ENCODE measurements around the gene PACS1. TPM values are rescaled to one million over a fixed set of nuclear protein-coding genes. Genes with fewer than 3 reads are reported as not detected.

Gene PACS1
- total and polyA plus RNA-seq, 8 donors, result 14.7 to 269 (median 51.0) TPM

- Histone ChIP-seq H3K4me3 (no peak overlapping the region), H3K27ac (no peak overlapping the region), H3K4me1 (peaks cover 25 to 54% (median 37%) of the 10 kb centered on the region in 4 donors), H3K27me3 (no peaks in the 10 kb centered on the region), H3K9me3 (no peaks in the 10 kb centered on the region), H3K36me3 (peaks cover 10 to 32% (median 24%) of the 10 kb centered on the region in 4 donors)
- no peak for DNase-seq
- WGBS, 5 donors, result 91 to 98% (median 94%) methylated on average over 16 of the region's 16 CpGs
- no peak for TF ChIP-seq EP300 (IDR thresholded peaks at IDR 0.05)
- no peak for TF ChIP-seq POLR2A (IDR thresholded peaks at IDR 0.05)
- TF ChIP-seq CTCF (IDR thresholded peaks at IDR 0.05), result no peak
- TF ChIP-seq POLR2AphosphoS5 (IDR thresholded peaks at IDR 0.05), result no peak
- intact Hi-C loops (cut with DNase I; ENCODE audit: low total_unique reads), result no loop called here
Measured at GRCh38 chr11:66284526-66285078, 214.5 kb downstream of the PACS1 start.

DNA sequence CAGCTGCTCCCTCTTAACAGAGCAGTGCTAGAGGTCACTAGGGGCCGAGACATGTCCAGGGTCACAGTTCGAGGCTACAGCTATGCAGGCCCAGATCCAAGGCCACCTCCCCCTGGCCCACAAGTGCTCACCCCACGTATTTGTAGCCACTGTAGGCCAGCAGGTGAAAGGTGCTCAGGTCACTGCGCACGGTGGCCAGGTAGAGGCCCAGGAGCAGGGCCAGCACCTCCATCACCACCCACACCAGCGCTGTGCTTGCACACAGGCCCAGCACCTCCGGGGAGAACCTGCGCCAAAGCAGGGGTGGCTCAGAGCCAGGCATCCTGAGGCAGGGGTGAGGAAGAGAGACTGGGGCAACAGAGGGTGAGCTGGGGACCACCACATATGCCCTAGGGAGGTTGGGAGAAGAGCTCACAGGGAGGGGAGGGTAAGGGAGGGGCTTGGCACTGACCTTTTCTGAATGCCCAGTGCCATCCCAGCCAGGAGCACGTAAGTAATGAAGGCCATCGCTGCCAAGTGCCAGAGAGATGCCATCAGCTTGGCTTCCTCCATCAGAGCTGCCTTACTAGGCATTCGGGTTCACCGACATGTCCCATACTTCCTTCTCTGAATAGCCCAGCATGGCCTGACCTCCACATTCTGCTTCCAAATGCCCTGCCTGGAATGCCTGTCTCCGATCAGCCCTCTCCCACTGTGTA is 215.3 kb downstream of the PACS1 start:
- Histone ChIP-seq H3K4me3 (no peak overlapping the region), H3K9me3 (no peaks in the 10 kb centered on the region), H3K36me3 (peaks cover 10 to 32% (median 24%) of the 10 kb centered on the region in 4 donors), H3K4me1 (peaks cover 30 to 62% (median 44%) of the 10 kb centered on the region in 4 donors), H3K27me3 (no peaks in the 10 kb centered on the region), H3K27ac (no peak overlapping the region)
- WGBS, 5 donors, result 76 to 90% (median 82%) methylated on average over 13 of the region's 13 CpGs
- intact Hi-C loops (cut with DNase I; ENCODE audit: low total_unique reads), result no loop called here
- TF ChIP-seq POLR2AphosphoS5 (IDR thresholded peaks at IDR 0.05) (no peak), CTCF (IDR thresholded peaks at IDR 0.05) (no peak), EP300 (IDR thresholded peaks at IDR 0.05) (no peak), POLR2A (IDR thresholded peaks at IDR 0.05) (no peak)
- no peak for DNase-seq

GRCh38 chr11:66286699-66287098 is 216.6 kb downstream of the PACS1 start:
- Histone ChIP-seq H3K27ac (no peak overlapping the region), H3K4me3 (no peak overlapping the region), H3K4me1 (peaks cover 30 to 65% (median 52%) of the 10 kb centered on the region in 4 donors), H3K36me3 (peaks cover 10 to 32% (median 24%) of the 10 kb centered on the region in 4 donors), H3K27me3 (peaks cover 0 to 11% (median 6%) of the 10 kb centered on the region in 3 donors), H3K9me3 (no peaks in the 10 kb centered on the region)
- intact Hi-C loops (cut with DNase I; ENCODE audit: low total_unique reads), result no loop called here
- DNase-seq, result no peak
- WGBS, 5 donors, result 75 to 90% (median 82%) methylated on average over 5 of the region's 5 CpGs
- TF ChIP-seq POLR2AphosphoS5 (IDR thresholded peaks at IDR 0.05), result no peak
- no peak for TF ChIP-seq POLR2A (IDR thresholded peaks at IDR 0.05)
- no peak for TF ChIP-seq EP300 (IDR thresholded peaks at IDR 0.05)
- no peak for TF ChIP-seq CTCF (IDR thresholded peaks at IDR 0.05)

DNA sequence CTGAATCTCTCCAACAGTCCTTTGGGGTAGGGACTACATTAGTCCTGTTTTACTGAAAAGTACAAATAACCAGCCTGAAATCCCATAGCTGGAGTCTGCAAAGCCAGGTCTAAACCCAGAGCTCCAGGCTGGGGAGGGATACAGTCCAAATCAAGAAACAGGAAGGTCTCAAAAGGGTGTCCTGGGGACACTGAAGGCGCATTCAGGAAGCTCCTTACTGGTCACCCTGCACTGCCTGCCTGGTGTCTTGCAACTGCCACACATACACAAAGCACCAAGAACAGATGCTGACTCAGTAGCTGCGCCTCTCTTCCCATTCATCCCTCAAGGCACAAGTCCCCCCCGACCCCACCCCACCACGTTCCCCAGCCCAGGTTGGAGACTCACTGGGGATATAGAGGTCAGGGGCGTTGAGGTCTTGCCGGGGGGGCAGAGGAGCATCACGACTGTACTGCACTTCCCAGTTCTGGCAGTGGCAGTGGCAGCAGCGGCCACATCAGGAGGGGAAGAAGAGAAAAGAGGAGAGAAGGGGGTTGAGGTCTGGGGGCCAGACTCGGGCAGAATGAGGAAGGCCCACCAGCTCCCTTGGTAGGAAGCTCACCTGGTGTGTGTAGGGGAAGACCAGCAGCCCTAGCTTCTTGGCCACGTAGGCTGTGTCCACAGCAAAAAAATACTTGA is 217.3 kb downstream of the PACS1 start:
- peaks cover 10 to 32% (median 24%) of the 10 kb centered on the region in 4 donors for H3K36me3 ChIP-seq
- intact Hi-C loops (cut with DNase I; ENCODE audit: low total_unique reads), result no loop called here
- no peaks in the 10 kb centered on the region for H3K9me3 ChIP-seq
- peaks cover 30 to 65% (median 51%) of the 10 kb centered on the region in 4 donors for H3K4me1 ChIP-seq
- 70 to 80% (median 74%) methylated on average over 9 to 10 of the region's 10 CpGs for WGBS, 5 donors
- no peak for TF ChIP-seq EP300 (IDR thresholded peaks at IDR 0.05)
- no peak for TF ChIP-seq POLR2A (IDR thresholded peaks at IDR 0.05)
- no peak for TF ChIP-seq CTCF (IDR thresholded peaks at IDR 0.05)
- no peak for TF ChIP-seq POLR2AphosphoS5 (IDR thresholded peaks at IDR 0.05)
- peak overlapping the region in 1 of 5 donors; percentile 98 for H3K27ac ChIP-seq
- no peak for DNase-seq
- peak overlapping the region in 1 of 4 donors; percentile 87 for H3K4me3 ChIP-seq
- H3K27me3 ChIP-seq, result peaks cover 0 to 17% (median 11%) of the 10 kb centered on the region in 3 donors

Data from stomach (tissue), 9 donors.